Right atrium auricular region (tissue), 2 donors: ENCODE data around the gene ANKRD24. TPM values are rescaled to one million over a fixed set of nuclear protein-coding genes. Genes with fewer than 3 reads are reported as not detected.
A peak's percentile ranks its signal among the peaks of the same experiment; 100 is the strongest.

ENCODE experiments used
- DNase-seq: peaks from one replicate; pipeline ENCODE4 v3.0.0-alpha.2; 2019; ENCODE audit warnings: low spot score
- H3K27ac ChIP-seq, 2 donors: fragments of 200-600 bp; sonication (generic); 1 replicate in 1 of 2; 2 replicates in 1 of 2; pipeline ENCODE4 v1.5.1; 2016 to 2019
- H3K27me3 ChIP-seq, 2 donors: fragments of 200-600 bp; sonication (generic); one replicate each; pipeline versions ENCODE4 v1.5.1 to v1.6.0; 2017 to 2019
- H3K36me3 ChIP-seq: fragments of 200-600 bp; sonication (generic); one replicate; pipeline ENCODE4 v1.5.1; 2016
- H3K4me1 ChIP-seq, 2 donors: fragments of 200-600 bp; sonication (generic); one replicate each; pipeline versions ENCODE4 v1.5.1 to v1.6.0; 2017 to 2019
- H3K4me3 ChIP-seq, 2 donors: fragments of 200-600 bp; sonication (generic); 1 replicate in 1 of 2; 2 replicates in 1 of 2; pipeline ENCODE4 v1.5.1; 2017 to 2019; ENCODE audit warnings: mild to moderate bottlenecking in 1 of 2, moderate library complexity in 1 of 2
- H3K9me3 ChIP-seq, 2 donors: fragments of 200-600 bp; sonication (generic); one replicate each; pipeline ENCODE4 v1.5.1; 2019
- CTCF ChIP-seq, 2 donors: fragments of 200-600 bp; sonication (generic); IDR thresholded peaks; one replicate each; pipeline ENCODE4 v1.5.1; 2019; ENCODE audit warnings: antibody characterized with exemption in 2 of 2
- total RNA-seq, 2 donors: library from RNA; depleted of rRNA; stranded (reverse); fragments of >200 nt; gene quantifications; one replicate each; pipeline ENCODE4 v1.1.0, GENCODE V29; 2016

The ANKRD24 gene
- total RNA-seq, 2 donors from 2014 or later = 0.39 to 1.7 TPM

GRCh38 chr19:4194353-4194752 is 11.9 kb downstream of the ANKRD24 start:
- no peak for TF ChIP-seq CTCF (IDR thresholded peaks at IDR 0.05)

GRCh38 chr19:4196009-4196408 is 13.5 kb downstream of the ANKRD24 start:
- Histone ChIP-seq H3K36me3 (no peaks in the 10 kb centered on the region), H3K27ac (no peak overlapping the region), H3K4me1 (peaks cover 0 to 9% of the 10 kb centered on the region in 2 donors), H3K9me3 (no peaks in the 10 kb centered on the region), H3K27me3 (peaks cover 17 to 21% of the 10 kb centered on the region in 2 donors), H3K4me3 (no peak overlapping the region)
- DNase-seq = no peak
- TF ChIP-seq CTCF (IDR thresholded peaks at IDR 0.05) = no peak

More at GRCh38 chr19:4194353-4194752, 11.9 kb downstream of the ANKRD24 start:
- Histone ChIP-seq H3K36me3 (no peaks in the 10 kb centered on the region), H3K4me1 (peaks cover 0 to 9% of the 10 kb centered on the region in 2 donors), H3K27me3 (peaks cover 17 to 21% of the 10 kb centered on the region in 2 donors), H3K4me3 (no peak overlapping the region), H3K9me3 (no peaks in the 10 kb centered on the region), H3K27ac (no peak overlapping the region)
- DNase-seq = no peak

- peaks cover 17 to 21% of the 10 kb centered on the region in 2 donors for H3K27me3 ChIP-seq
- H3K27ac ChIP-seq = no peak overlapping the region
- no peak for DNase-seq
- H3K36me3 ChIP-seq = no peaks in the 10 kb centered on the region
- no peak overlapping the region for H3K4me3 ChIP-seq
- H3K9me3 ChIP-seq = no peaks in the 10 kb centered on the region
- H3K4me1 ChIP-seq = peaks cover 0 to 9% of the 10 kb centered on the region in 2 donors
- TF ChIP-seq CTCF (IDR thresholded peaks at IDR 0.05) = no peak
Observed at GRCh38 chr19:4196587-4197148, 14.2 kb downstream of the ANKRD24 start.

GRCh38 chr19:4197228-4197624 is 14.7 kb downstream of the ANKRD24 start:
- no peak for DNase-seq
- no peak for TF ChIP-seq CTCF (IDR thresholded peaks at IDR 0.05)
- H3K27me3 ChIP-seq = peaks cover 17 to 21% of the 10 kb centered on the region in 2 donors
- no peak overlapping the region for H3K4me3 ChIP-seq
- H3K9me3 ChIP-seq = no peaks in the 10 kb centered on the region
- no peaks in the 10 kb centered on the region for H3K36me3 ChIP-seq
- peaks cover 0 to 9% of the 10 kb centered on the region in 2 donors for H3K4me1 ChIP-seq
- no peak overlapping the region for H3K27ac ChIP-seq

- no peaks in the 10 kb centered on the region for H3K36me3 ChIP-seq
- H3K4me3 ChIP-seq = peak overlapping the region in 1 of 2 donors; percentile 22
- H3K27me3 ChIP-seq = peaks cover 17% of the 10 kb centered on the region in 2 donors
- H3K9me3 ChIP-seq = no peaks in the 10 kb centered on the region
- peaks cover 0 to 9% of the 10 kb centered on the region in 2 donors for H3K4me1 ChIP-seq
- no peak overlapping the region for H3K27ac ChIP-seq
- DNase-seq = no peak
- TF ChIP-seq CTCF (IDR thresholded peaks at IDR 0.05) = no peak
Observed at GRCh38 chr19:4197625-4198466, 15.4 kb downstream of the ANKRD24 start.
